Activated gamma-delta T cell treated with Interleukin-2 at 50 U/mL for 16 hours (primary cell): Measurements from ENCODE around the gene FUS.
"Not testable (repeated sequence)": the region's sequence is repeated elsewhere in the genome, so short reads cannot be mapped to it uniquely, and the experiment has no call there.

Experiments used
- DNase-seq: peaks from one replicate; pipeline ENCODE4 v3.0.0-alpha.2; 2020

Gene FUS

GRCh38 chr16:31179747-31180459 lies at the start of gene FUS:
Gene FUS (plus strand): TSS chr16:31180139. CDS start chr16:31180215, 76 bp downstream.
- peak; percentile 88 for DNase-seq

DNA sequence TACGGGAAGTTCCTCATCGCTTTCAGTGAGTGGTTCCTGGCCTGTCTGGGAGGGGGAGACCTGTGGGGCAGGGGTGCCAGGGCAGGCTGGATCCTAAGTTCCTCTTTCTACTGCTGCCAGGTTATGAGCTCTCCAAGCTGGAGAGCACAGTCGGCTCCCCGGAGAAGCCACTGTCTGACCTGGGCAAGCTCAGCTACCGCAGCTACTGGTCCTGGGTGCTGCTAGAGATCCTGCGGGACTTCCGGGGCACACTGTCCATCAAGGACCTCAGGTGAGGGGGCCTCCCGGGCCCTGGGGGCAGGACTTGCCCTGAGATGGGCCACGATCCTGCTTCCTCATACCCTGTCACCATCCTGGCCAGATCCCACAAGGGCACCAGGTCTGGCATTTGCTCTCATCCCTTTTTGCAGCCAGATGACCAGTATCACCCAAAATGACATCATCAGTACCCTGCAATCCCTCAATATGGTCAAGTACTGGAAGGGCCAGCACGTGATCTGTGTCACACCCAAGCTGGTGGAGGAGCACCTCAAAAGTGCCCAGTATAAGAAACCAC lies 49.5 kb upstream of the FUS start:
- DNase-seq = no peak

GRCh38 chr16:31130899-31131298 lies 49.0 kb upstream of the FUS start:
- DNase-seq = no peak

- DNase-seq = no peak
These were observed 48.5 kb upstream of the FUS start for GRCh38 chr16:31131416-31131815.

DNA sequence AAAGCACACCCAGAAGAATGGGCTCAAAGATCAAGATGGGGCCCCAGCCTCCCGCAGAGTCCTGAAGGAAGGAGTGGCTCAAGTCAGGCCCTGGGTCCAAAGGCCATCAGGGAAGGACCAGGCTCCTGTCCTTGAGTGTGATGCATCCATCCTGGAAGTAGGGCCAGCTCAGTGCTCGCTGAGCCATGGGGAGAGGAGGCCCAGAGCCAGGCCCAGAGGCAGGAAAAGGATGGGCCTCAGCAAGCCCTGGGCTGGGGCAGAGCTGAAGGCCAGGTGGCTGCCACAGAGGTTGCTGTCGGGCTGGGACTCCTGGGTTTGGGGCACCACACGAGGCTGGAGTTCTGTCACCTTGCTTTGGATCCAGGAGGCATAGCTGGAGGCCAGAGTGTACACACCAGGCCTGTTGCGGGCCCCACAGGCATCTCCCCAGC lies 48.1 kb upstream of the FUS start:
- DNase-seq = no peak

DNA sequence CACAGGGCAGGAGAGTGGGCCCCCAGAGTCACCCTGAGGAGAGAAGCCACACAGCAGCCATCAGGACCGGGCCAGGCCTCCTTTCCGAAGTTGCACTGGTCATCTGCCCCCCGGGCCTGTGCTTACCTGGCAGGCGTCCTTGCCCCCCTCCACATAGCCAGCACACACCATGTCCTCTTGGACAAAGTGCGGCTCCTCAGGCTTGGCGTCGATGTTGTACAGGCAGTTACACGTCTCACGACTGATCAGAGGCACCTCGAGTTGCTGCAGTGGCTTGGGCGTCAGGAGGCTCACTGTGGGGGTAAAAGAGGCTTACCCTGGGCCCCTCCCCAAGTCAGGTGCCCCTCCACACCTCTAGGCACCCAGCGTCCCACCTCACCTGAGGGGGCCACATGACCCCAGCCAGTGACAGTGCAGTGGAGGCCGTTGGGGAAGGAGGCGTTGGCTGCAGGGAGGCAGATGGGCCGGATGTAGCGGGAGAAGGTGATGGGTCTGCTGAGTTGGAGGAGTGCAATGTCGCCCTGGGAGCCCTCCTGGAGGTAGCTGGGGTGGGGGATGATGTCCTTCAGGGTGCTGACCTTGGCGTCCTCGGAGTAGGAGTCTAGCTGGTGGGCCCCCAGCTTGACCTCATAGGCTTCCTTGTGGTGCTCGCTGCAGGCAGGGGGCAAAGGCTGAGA lies 47.5 kb upstream of the FUS start:
- no peak for DNase-seq

DNA sequence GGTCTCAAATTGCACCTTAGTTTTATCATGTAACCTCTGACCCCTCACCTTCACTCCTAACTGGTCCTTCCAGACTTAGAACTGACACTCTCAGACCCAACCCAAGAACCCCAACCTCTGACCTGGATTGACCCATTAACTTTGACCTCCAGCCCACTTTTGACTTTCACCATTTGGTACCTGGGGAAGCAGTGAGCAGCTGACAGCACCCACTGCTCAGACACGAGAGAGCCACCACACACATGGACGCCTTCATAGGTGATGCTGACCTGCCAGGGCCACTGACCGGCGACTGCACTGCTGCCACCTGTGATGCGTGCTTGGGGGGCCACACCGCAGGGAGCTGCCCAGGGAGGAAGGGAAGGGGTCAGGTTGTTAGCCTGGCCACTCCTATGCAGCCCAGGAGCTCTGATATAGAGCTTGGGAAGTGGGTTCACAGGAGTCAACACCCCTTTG lies 46.9 kb upstream of the FUS start:
- no peak for DNase-seq

- no peak for DNase-seq
These were observed 45.8 kb upstream of the FUS start for GRCh38 chr16:31134091-31134571.

DNA sequence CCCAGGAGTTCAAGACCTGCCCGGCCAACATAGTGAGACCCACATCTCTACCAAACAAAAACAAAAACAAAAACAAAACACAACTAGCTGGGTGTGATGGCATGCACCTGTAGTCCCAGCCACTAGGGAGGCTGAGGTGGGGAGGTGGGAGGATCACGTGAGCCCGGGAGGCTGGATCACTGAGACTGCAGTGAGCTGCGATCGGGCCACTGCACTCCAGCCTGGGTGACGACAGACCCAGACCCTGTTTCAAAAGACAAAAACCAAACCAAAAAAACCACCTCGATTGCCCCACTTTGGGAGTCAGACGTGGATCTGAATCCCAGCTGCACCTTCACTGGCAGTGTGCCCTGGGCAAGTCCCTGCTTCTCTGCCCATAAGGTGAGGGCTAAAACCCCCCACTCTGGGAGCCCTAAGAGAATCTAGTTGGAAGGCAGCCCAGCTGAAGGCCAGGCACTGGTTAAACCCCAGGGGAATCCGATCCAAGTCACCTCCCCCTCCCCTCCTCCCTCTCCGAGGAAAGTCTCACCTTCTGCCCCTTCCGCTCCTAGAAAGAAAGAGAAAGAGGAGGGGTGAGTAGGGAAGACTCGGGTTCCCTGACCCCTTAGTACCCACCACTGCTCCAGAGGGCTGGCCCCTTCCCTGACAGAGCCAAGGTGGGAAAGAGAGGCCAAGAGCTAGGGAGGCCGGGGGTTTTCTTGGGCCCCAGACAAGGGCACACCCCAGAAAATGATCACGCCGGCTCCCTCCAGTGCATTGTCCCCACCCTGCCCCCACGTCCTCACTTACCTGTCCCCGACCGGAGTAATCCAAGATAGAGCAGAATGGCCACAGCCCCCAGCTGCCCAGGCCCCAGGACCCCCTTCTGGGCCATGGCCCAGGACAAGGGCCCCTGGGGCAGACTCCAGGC lies 45.1 kb upstream of the FUS start:
- no peak for DNase-seq

DNA sequence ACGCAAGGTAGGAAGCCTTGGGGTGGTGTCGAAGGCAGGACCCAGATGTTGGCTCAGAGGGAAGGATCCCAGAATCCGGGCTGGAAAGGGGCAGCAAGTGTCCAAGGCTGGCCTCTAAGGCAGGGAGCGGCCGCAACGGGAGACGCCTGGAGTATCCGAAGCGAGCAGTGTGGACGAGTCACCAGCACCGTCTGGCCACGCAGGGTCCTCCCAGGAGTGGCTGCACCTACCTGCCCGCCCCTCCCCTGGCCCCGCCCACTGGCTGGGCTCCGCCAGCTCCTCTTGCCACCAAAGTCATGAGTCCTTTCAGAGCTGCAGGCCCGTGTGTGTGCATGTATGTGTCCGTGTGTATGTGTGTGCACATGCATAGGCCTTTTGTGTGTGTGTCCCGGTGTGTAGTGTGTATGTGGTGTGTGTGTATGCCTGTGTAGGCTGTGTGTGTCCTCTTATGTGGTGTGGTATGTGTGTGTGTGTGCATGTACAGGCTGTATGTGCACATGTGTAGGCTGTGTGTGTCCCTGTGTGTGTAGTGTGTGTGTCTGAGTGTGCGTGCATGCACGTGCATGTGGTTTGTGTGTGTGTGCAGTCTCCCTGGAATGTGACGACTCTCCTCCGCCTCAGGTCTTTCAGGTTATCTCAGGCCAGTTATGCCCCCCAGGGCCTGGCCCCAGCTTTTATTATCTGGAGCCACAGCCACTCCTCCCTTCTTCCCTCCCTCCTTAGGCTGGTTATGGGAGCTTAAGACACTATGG lies 44.2 kb upstream of the FUS start, which contains the start of gene PRSS8:
TSS of gene PRSS8 (minus strand) at position 193 of the 752 bp plus-strand sequence. CDS start 229 bp downstream, outside the sequence.
- DNase-seq = no peak

DNA sequence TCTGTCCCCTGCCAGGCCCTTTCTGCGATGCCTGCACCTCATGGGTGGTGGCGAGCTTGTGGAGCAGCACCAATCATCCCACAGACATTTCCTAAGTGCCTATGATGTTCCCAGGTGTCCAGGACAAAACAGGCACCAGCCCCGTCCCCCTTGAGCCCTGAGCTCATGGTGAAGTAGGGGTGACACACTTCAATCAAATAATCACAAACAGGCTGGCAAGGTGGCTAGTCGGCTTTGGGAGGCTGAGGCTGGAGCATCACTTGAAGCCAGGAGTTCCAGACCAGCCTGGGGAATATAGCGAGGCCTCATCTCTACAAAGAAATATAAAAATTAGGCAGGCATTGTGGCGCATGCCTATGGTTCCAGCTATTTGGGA lies 43.7 kb upstream of the FUS start:
- DNase-seq = no peak

DNA sequence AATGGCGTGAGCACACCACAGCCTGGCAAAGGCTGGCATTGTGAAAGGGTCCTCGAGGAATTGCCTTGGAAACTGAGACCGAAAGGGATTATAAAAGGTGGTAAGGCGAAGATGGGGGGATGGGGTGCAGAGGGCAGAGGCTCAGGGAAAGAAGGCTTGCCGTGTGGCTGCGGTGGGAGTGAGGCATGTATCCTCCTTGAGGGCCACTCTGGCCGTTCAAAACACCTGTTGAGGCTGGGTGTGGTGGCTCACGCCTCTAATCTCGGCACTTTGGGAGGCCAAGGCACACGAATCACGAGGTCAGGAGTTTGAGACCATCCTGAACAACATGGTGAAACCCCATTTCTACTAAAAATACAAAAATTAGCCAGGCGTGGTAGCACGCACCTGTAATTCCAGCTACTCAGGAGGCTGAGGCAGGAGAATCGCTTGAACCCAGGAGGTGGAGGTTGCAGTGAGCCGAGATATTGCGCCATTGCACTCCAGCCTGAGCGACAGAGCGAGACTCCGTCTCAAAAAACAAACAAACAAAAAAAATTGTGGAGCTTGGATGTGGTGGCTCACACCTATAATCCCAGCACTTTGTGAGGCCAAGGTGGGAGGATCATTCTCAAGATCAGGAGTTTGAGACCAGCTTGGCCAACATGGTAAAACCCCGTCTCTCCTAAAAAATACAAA lies 43.0 kb upstream of the FUS start:
- not testable (repeated sequence) for DNase-seq

- DNase-seq = no peak
These were observed 41.0 kb upstream of the FUS start for GRCh38 chr16:31138621-31139578.

GRCh38 chr16:31141071-31141469 lies 38.9 kb upstream of the FUS start:
- DNase-seq = not testable (repeated sequence)

- no peak for DNase-seq
These were observed 38.3 kb upstream of the FUS start for GRCh38 chr16:31141489-31142108.

DNA sequence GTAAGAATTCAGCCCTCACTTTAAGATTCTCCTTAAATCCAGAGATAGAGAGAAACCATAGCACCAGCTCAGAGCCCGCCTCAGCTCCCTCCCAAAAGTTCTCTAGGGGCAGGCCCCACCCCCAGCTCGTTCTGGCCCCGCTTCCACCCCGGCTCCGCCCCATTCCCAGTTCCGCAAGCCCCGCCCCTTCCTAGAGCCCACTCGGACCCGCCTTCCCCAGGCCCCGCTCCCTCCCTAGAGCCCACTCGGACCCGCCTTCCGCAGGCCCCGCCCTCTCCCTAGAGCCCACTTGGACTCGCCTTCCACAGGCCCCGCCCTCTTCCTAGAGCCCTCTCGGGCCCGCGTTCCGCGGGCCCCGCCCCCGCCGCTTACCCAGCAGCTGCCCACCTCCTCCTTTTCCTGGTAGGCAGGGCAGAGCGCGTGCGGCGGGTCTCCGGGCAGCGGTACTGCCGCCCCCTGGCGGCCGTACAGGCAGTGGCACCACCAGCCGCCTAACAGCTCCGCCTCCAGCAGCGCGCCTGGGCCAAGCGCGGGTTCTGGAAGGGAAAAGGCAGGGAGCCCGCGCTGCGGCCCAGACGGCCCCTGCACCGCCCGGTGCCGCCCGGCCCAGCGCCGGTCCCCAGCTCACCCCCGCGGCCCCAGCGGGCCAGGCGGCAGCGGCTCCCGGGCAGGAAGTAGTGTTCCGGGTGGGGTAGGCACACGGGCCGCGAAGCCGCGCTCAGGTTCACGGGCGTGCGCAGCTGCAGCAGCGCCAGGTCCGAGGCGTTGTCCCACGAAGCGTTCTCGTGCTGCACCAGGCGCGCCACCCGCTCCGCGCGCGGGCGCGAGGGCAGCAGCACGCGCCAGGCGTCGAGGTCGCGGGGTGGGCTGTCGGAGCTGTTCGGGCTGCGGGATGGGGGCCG lies 37.6 kb upstream of the FUS start:
- DNase-seq = peak; percentile 95

- DNase-seq = no peak
These were observed 36.8 kb upstream of the FUS start for GRCh38 chr16:31143011-31143693.

- DNase-seq = no peak
These were observed 36.2 kb upstream of the FUS start for GRCh38 chr16:31143694-31144148.
